GM12878 (cell line): ENCODE results near the gene ARL2. TPM values are rescaled to one million over a fixed set of nuclear protein-coding genes. Genes with fewer than 3 reads are reported as not detected.

ENCODE experiments used
- ATAC-seq: fragments of 200-7000 bp; cut with Tn5 transposase; 3 replicates; pipeline ENCODE4 v1.9.1; 2020; ENCODE audit warnings: mild to moderate bottlenecking, moderate library complexity
- BruUV-seq: library from RNA; stranded (reverse); fragments of 400-500 nt; replicated peaks from 2 replicates; lab custom pipeline; 2021; lab: Mats Ljungman, UMichigan
- CTCF ChIA-PET: fragments of 300-600 bp; sonication (Branson Sonifier 250); formaldehyde crosslinking; extraction: SDS; loops from one replicate; lab custom pipeline; 2021; ENCODE audit warnings: inconsistent platforms; lab: Yijun Ruan, JAX
- POLR2A ChIA-PET: fragments of 350-600 bp; formaldehyde crosslinking; extraction: SDS; loops from one replicate; lab custom pipeline; 2021; ENCODE audit warnings: inconsistent platforms; lab: Charles Lee
- RAD21 ChIA-PET: fragments of 300-600 bp; sonication (Branson Sonifier 250); formaldehyde crosslinking; loops from one replicate; lab custom pipeline; 2023; ENCODE audit warnings: antibody characterized with exemption; ENCODE audit not compliant: unreplicated experiment; lab: Charles Lee
- SMC1A ChIA-PET: fragments of 300-600 bp; sonication (Branson Sonifier 250); formaldehyde crosslinking; loops from one replicate; lab custom pipeline; 2023; ENCODE audit not compliant: unreplicated experiment, uncharacterized antibody; lab: Charles Lee
- DNase-seq: peaks from one replicate; pipeline ENCODE4 v3.0.0-alpha.2; 2011; ENCODE audit warnings: low read depth, low spot score
- FAIRE-seq: peaks from 3 replicates; lab custom pipeline; 2011; peaks lifted over from hg19 to GRCh38; lab: Jason Lieb, UNC
- H2AFZ ChIP-seq: 2 replicates; pipeline ENCODE4 v1.6.0; 2011; ENCODE audit warnings: low read depth, low read length, control low read depth; ENCODE audit not compliant: control insufficient read depth
- H3K27ac ChIP-seq: 2 replicates; pipeline ENCODE4 v1.5.1; 2011; ENCODE audit warnings: control low read depth; ENCODE audit not compliant: control insufficient read depth, insufficient read depth
- H3K27me3 ChIP-seq, 2 experiments: replicated peaks in 1 of 2; 2 replicates each; pipeline versions ENCODE4 v1.6.0 to v1.6.1; 2011; ENCODE audit warnings: low read length in 1 of 2; ENCODE audit not compliant: control insufficient read depth in 2 of 2, insufficient read depth in 2 of 2
- H3K36me3 ChIP-seq, 2 experiments: 2 replicates each; pipeline ENCODE4 v1.5.1; 2011; ENCODE audit warnings: low read length in 1 of 2; ENCODE audit not compliant: control insufficient read depth in 2 of 2, insufficient read depth in 2 of 2
- H3K4me1 ChIP-seq: 2 replicates; pipeline ENCODE4 v1.6.1; 2011; ENCODE audit warnings: mild to moderate bottlenecking, low read length, moderate library complexity, mixed read lengths; ENCODE audit not compliant: control insufficient read depth, insufficient read depth
- H3K4me2 ChIP-seq: 2 replicates; pipeline ENCODE4 v1.6.0; 2011; ENCODE audit warnings: control low read depth; ENCODE audit not compliant: control insufficient read depth, insufficient read depth
- H3K4me3 ChIP-seq: fragments of 200-600 bp; sonication (generic); 2 replicates; pipeline ENCODE4 v1.5.1; 2016
- H3K79me2 ChIP-seq: 2 replicates; pipeline ENCODE4 v1.6.0; 2011; ENCODE audit warnings: low read length; ENCODE audit not compliant: control insufficient read depth, insufficient read depth
- H3K9ac ChIP-seq: 2 replicates; pipeline ENCODE4 v1.8.0; 2011; ENCODE audit warnings: low read length, control low read depth, mixed read lengths; ENCODE audit not compliant: control insufficient read depth, insufficient read depth
- H3K9me3 ChIP-seq: replicated peaks from 3 replicates; pipeline ENCODE4 v1.5.1; 2011; ENCODE audit warnings: mild to moderate bottlenecking, low read length; ENCODE audit not compliant: control insufficient read depth, insufficient read depth
- H4K20me1 ChIP-seq: 2 replicates; pipeline ENCODE4 v1.6.0; 2011; ENCODE audit not compliant: control insufficient read depth, insufficient read depth
- CEBPZ ChIP-seq: fragments of 150-350 bp; IDR thresholded peaks from 2 replicates; pipeline ENCODE4 v1.6.1; 2016; ENCODE audit warnings: low read depth, low read length
- EED ChIP-seq: sonication (generic); IDR thresholded peaks from 2 replicates; pipeline ENCODE4 v1.6.1; 2016; ENCODE audit warnings: antibody characterized with exemption, low read depth
- ETV6 ChIP-seq, 2 experiments: fragments of 450-650 bp in 1 of 2; IDR thresholded peaks in 1 of 2; conservative IDR thresholded peaks in 1 of 2; 2 replicates each; pipeline ENCODE4 v1.6.1; 2014; ENCODE audit warnings: antibody characterized with exemption in 1 of 2, borderline replicate concordance in 1 of 2, low read depth in 1 of 2, mild to moderate bottlenecking in 1 of 2, moderate library complexity in 1 of 2
- FOXM1 ChIP-seq: IDR thresholded peaks from 2 replicates; pipeline ENCODE4 v1.6.1; 2012; ENCODE audit warnings: low read depth, mild to moderate bottlenecking, inconsistent platforms, low read length, moderate library complexity
- IKZF1 ChIP-seq: fragments of 450-650 bp; conservative IDR thresholded peaks from 2 replicates; pipeline ENCODE4 v1.6.1; 2017; ENCODE audit warnings: antibody characterized with exemption, mild to moderate bottlenecking
- MXI1 ChIP-seq: fragments of 150-350 bp; IDR thresholded peaks from 2 replicates; pipeline ENCODE4 v1.6.1; 2011; ENCODE audit warnings: low read depth, mild to moderate bottlenecking, inconsistent platforms, low read length, improper control_type of control experiment
- PAX5 ChIP-seq: IDR thresholded peaks from 2 replicates; pipeline ENCODE4 v1.6.1; 2011; ENCODE audit warnings: low read depth, low read length, borderline replicate concordance
- POLR2A ChIP-seq: IDR thresholded peaks from 2 replicates; pipeline ENCODE4 v1.6.1; 2011; ENCODE audit warnings: low read depth, mild to moderate bottlenecking, low read length
- POU2F2 ChIP-seq: IDR thresholded peaks from 3 replicates; pipeline ENCODE4 v1.6.1; 2011; ENCODE audit warnings: low read depth, mild to moderate bottlenecking, low read length, borderline replicate concordance
- RUNX3 ChIP-seq: IDR thresholded peaks from 2 replicates; pipeline ENCODE4 v1.6.1; 2012; ENCODE audit warnings: low read length, inconsistent platforms
- SP1 ChIP-seq: IDR thresholded peaks from one replicate; pipeline ENCODE4 v1.6.1; 2011; ENCODE audit warnings: low read depth, low read length
- ZNF687 ChIP-seq: fragments of 450-650 bp; IDR thresholded peaks from 2 replicates; pipeline ENCODE4 v1.6.1; 2017; ENCODE audit warnings: mild to moderate bottlenecking, moderate library complexity
- ZZZ3 ChIP-seq: IDR thresholded peaks from 2 replicates; pipeline ENCODE4 v1.6.1; 2011; ENCODE audit warnings: low read depth; ENCODE audit not compliant: control insufficient read depth, insufficient read length
- WGBS: methylation state at CpG from one replicate; pipeline ENCODE4 v1.1.6; 2016; ENCODE audit warnings: low lambda C conversion rate; ENCODE audit not compliant: insufficient replicate concordance, insufficient coverage; ENCODE audit errors: missing lambda C conversion rate; 5-methylcytosine and 5-hydroxymethylcytosine counted together
- in situ Hi-C: fragments of 300-500 bp; cut with MboI; formaldehyde crosslinking; loops from 9 replicates; pipeline ENCODE4 v1.14.3; 2018; ENCODE audit warnings: mixed read lengths
- intact Hi-C: fragments of 100-400 bp; cut with micrococcal nuclease; formaldehyde crosslinking; loops from one replicate; pipeline ENCODE4 v1.14.2; 2022; ENCODE audit not compliant: unreplicated experiment
- polyA plus RNA-seq, 11 experiments: library from polyadenylated mRNA; depleted of rRNA in 4 of 11; unstranded in 6 of 11; stranded (reverse) in 5 of 11; fragments of >200 nt; fragmentation: Nextera tagmentation in 4 of 11; fragmentation: Illumina TruSeq in 1 of 11; extraction: Ambion mirVana in 4 of 11; extraction: Trizol in 1 of 11; gene quantifications; 1 replicate in 1 of 11; 2 replicates in 10 of 11; pipeline versions ENCODE4 v1.2.1 to v1.2.3, GENCODE V29; 2011 to 2016; ENCODE audit warnings: inconsistent platforms in 2 of 11, missing spikeins in 2 of 11, low read depth in 1 of 11
- total RNA-seq, 4 experiments: library from RNA; depleted of rRNA in 3 of 4; stranded (reverse); fragments of >200 nt in 3 of 4; fragmentation: Illumina TruSeq in 1 of 4; extraction: Trizol in 1 of 4; gene quantifications; 2 replicates each; pipeline versions ENCODE4 v1.2.1 to v1.2.3, GENCODE V29; 2013 to 2021
- TF ChIP-seq, protein P1 (sequence below): IDR thresholded peaks from 2 replicates; pipeline ENCODE4 v1.6.1; 2011; ENCODE audit warnings: low read depth, mild to moderate bottlenecking, low read length, moderate library complexity, borderline replicate concordance; ENCODE audit errors: extremely low read depth
- TF ChIP-seq, protein P2 (sequence below): IDR thresholded peaks from 2 replicates; pipeline ENCODE4 v1.6.1; 2012; ENCODE audit warnings: low read depth, low read length, improper control_type of control experiment

Gene ARL2
- total and polyA plus RNA-seq, 10 of the 15 experiments (the other 5 are each of a cell fraction or from before 2014, with no cell fraction given) = 4.1 to 138 (median 73.4) TPM

DNA sequence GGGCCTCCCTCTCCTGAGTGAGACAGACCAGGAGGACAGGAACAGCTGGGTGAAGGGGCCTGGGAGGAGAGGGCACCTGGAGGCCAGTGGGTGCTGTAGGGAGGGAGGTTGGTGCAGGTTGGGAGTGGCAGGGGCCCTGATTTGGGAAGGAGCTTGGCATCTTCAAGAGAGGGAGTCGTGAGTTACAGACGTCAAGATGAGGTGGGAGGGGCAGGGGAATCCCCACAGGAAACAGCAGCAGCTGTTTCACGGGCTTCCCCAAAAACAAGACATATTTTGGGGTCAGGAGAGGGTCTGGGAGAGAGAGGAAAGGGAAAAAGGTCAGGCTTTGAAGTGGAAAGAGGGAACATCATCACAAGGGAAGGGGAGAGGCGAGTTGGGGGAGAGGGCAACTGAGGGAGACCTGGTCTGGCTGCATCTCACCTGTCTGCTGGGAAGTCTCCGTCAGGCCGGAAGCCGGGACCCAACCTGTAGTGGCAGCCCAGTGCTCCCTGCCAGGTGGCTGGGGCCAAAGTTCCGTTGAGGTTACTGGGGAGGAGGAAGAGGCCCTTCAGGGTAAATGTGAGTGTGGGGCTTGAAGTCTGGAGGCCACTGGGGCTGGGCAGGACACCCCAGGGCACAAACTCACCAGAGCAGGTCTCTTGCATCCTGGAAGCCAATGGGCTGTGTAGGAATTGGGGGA, 40.0 kb downstream of the ARL2 start:
- no TSS peak for BruUV-seq
- no peak for FAIRE-seq
- peak overlapping the region; percentile 7; the same call in 1 of the 2 replicates for H3K27ac ChIP-seq
- no peak for DNase-seq
- CTCF ChIA-PET = interaction anchor here (0.9 to 1.0 kb wide), 2 partner anchors 13 to 68 kb away, joined by 3 to 5 read pairs; partner anchors contain the start of genes FAU and MRPL49
- no peaks in the 10 kb centered on the region for H3K79me2 ChIP-seq
- peak; percentile 18 for ATAC-seq
- peaks cover 37% of the 10 kb centered on the region for H3K4me1 ChIP-seq
- SMC1A ChIA-PET = interaction anchor here (1.3 kb wide), 1 partner anchor 25 kb away, joined by 5 read pairs; no protein-coding TSS in a partner anchor
- no peaks in the 10 kb centered on the region for H4K20me1 ChIP-seq
- H2AFZ ChIP-seq = peak overlapping the region; percentile 20; the same call in 1 of the 2 replicates
- intact Hi-C loops (no loop called here), in situ Hi-C loops (no loop called here)
- no peaks in the 10 kb centered on the region for H3K36me3 ChIP-seq
- no peaks in the 10 kb centered on the region for H3K9me3 ChIP-seq
- H3K4me2 ChIP-seq = peak overlapping the region; percentile 52
- H3K9ac ChIP-seq = no peak overlapping the region
- H3K27me3 ChIP-seq = no peaks in the 10 kb centered on the region
- POLR2A ChIA-PET = interaction anchor here (0.9 to 1.9 kb wide), 3 partner anchors 13 to 136 kb away, joined by 3 to 6 read pairs (median 4); partner anchors contain the start of gene SAC3D1
- H3K4me3 ChIP-seq = peak overlapping the region; percentile 19; the same call in 1 of the 2 replicates
- RAD21 ChIA-PET = no interaction called here
- 8% methylated on average over 8 of the region's 8 CpGs for WGBS
- TF ChIP-seq MXI1 (no peak), SP1 (no peak), ETV6 (conservative IDR thresholded peaks at IDR 0.05 in 1 of 2, IDR thresholded peaks at IDR 0.05 in 1 of 2; ENCODE audit: borderline replicate concordance in 1 of 2, low read depth in 1 of 2) (peak in 1 of 2 experiments; percentile 39; a peak in 1 of 4 replicates), ZNF687 (no peak), RUNX3 (0 out of 2 replicates have a peak, but pooled peaks have one; percentile 35), IKZF1 (peak; percentile 47; the same call in 1 of the 2 replicates), ZZZ3 (no peak), PAX5 (no peak), EED (no peak; the same call in 1 of the 2 replicates), POLR2A (no peak), POU2F2 (no peak), CEBPZ (no peak), FOXM1 (no peak)
- TF ChIP-seq, protein P1, sequence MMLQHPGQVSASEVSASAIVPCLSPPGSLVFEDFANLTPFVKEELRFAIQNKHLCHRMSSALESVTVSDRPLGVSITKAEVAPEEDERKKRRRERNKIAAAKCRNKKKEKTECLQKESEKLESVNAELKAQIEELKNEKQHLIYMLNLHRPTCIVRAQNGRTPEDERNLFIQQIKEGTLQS = no peak
- TF ChIP-seq, protein P2, sequence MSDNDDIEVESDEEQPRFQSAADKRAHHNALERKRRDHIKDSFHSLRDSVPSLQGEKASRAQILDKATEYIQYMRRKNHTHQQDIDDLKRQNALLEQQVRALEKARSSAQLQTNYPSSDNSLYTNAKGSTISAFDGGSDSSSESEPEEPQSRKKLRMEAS = no peak
